Measurements from ENCODE around the gene BBS9.

DNA sequence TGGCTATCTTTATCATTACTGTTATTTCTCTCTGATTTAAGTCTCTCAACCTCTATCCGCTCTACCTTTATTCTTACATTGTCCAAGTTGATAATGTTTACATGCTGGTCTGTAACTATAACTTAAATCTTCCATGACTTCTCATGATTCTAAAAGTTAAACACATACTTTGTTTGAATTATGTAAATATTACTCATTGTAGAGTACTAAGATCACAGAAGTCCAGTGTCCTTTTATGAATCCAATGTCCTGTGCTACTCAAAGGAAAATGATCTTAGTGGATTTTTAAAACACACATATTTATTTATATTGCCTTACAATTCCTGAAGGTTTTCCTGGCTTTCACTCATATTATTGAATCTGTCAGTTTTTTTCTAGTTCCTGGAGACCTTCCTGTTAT is 70.9 kb downstream of the BBS9 start:
- TF ChIP-seq, protein P1, sequence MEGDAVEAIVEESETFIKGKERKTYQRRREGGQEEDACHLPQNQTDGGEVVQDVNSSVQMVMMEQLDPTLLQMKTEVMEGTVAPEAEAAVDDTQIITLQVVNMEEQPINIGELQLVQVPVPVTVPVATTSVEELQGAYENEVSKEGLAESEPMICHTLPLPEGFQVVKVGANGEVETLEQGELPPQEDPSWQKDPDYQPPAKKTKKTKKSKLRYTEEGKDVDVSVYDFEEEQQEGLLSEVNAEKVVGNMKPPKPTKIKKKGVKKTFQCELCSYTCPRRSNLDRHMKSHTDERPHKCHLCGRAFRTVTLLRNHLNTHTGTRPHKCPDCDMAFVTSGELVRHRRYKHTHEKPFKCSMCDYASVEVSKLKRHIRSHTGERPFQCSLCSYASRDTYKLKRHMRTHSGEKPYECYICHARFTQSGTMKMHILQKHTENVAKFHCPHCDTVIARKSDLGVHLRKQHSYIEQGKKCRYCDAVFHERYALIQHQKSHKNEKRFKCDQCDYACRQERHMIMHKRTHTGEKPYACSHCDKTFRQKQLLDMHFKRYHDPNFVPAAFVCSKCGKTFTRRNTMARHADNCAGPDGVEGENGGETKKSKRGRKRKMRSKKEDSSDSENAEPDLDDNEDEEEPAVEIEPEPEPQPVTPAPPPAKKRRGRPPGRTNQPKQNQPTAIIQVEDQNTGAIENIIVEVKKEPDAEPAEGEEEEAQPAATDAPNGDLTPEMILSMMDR (conservative IDR thresholded peaks at IDR 0.05; ENCODE audit: low read depth, low read length) = no peak
- no peak for TF ChIP-seq POLR2A (IDR thresholded peaks at IDR 0.05; ENCODE audit: low read depth, low read length)
